ENCODE results near the gene CTDSP2.

GRCh38 chr12:57825451-57825850 is 21.1 kb downstream of the CTDSP2 start:
- TF ChIP-seq CTCF (IDR thresholded peaks at IDR 0.05) (no peak), POLR2A (IDR thresholded peaks at IDR 0.05) (no peak), POLR2AphosphoS5 (IDR thresholded peaks at IDR 0.05) (no peak)
